Measurements from ENCODE around the gene IL22RA1. TPM values are rescaled to one million over a fixed set of nuclear protein-coding genes. Genes with fewer than 3 reads are reported as not detected.

The IL22RA1 gene
- total RNA-seq, 1 donor from 2014 or later = 0.87 TPM

- Histone ChIP-seq H3K4me3 (no peak overlapping the region), H3K36me3 (no peaks in the 10 kb centered on the region), H3K27me3 (no peaks in the 10 kb centered on the region), H3K27ac (no peak overlapping the region), H3K4me1 (no peaks in the 10 kb centered on the region), H3K9me3 (no peaks in the 10 kb centered on the region)
- DNase-seq (no peak), ATAC-seq (no peak)
- TF ChIP-seq CTCF (IDR thresholded peaks at IDR 0.05) = no peak
- intact Hi-C loops (cut with DNase I) = no loop called here
These were observed 24.1 kb upstream of the IL22RA1 start for GRCh38 chr1:24167008-24167407.

GRCh38 chr1:24165500-24165899, 22.6 kb upstream of the IL22RA1 start:
- intact Hi-C loops (cut with DNase I) = no loop called here
- no peak overlapping the region for H3K27ac ChIP-seq
- no peak for TF ChIP-seq CTCF (IDR thresholded peaks at IDR 0.05)
- no peak for ATAC-seq
- no peaks in the 10 kb centered on the region for H3K9me3 ChIP-seq
- DNase-seq = no peak
- H3K36me3 ChIP-seq = no peaks in the 10 kb centered on the region
- H3K4me1 ChIP-seq = no peaks in the 10 kb centered on the region
- H3K4me3 ChIP-seq = no peak overlapping the region
- no peaks in the 10 kb centered on the region for H3K27me3 ChIP-seq

GRCh38 chr1:24164004-24164403, 21.1 kb upstream of the IL22RA1 start:
- intact Hi-C loops (cut with DNase I) = no loop called here
- DNase-seq (no peak), ATAC-seq (no peak)
- no peak overlapping the region for H3K4me3 ChIP-seq
- no peaks in the 10 kb centered on the region for H3K36me3 ChIP-seq
- no peak for TF ChIP-seq CTCF (IDR thresholded peaks at IDR 0.05)
- H3K9me3 ChIP-seq = no peaks in the 10 kb centered on the region
- no peaks in the 10 kb centered on the region for H3K4me1 ChIP-seq
- H3K27ac ChIP-seq = no peak overlapping the region
- H3K27me3 ChIP-seq = no peaks in the 10 kb centered on the region

- H3K36me3 ChIP-seq = no peaks in the 10 kb centered on the region
- H3K27me3 ChIP-seq = no peaks in the 10 kb centered on the region
- no peak overlapping the region for H3K27ac ChIP-seq
- no peak overlapping the region for H3K4me3 ChIP-seq
- intact Hi-C loops (cut with DNase I) = no loop called here
- no peaks in the 10 kb centered on the region for H3K9me3 ChIP-seq
- DNase-seq = no peak
- ATAC-seq = no peak
- TF ChIP-seq CTCF (IDR thresholded peaks at IDR 0.05) = no peak
- no peaks in the 10 kb centered on the region for H3K4me1 ChIP-seq
These were observed 19.3 kb upstream of the IL22RA1 start for GRCh38 chr1:24162201-24162600.

- H3K27ac ChIP-seq = no peak overlapping the region
- no peak for TF ChIP-seq CTCF (IDR thresholded peaks at IDR 0.05)
- H3K4me1 ChIP-seq = no peaks in the 10 kb centered on the region
- no peak overlapping the region for H3K4me3 ChIP-seq
- intact Hi-C loops (cut with DNase I) = no loop called here
- ATAC-seq = no peak
- H3K36me3 ChIP-seq = no peaks in the 10 kb centered on the region
- H3K9me3 ChIP-seq = no peaks in the 10 kb centered on the region
- DNase-seq = no peak
- H3K27me3 ChIP-seq = no peaks in the 10 kb centered on the region
These were observed 18.3 kb upstream of the IL22RA1 start for GRCh38 chr1:24161270-24161669.

- TF ChIP-seq CTCF (IDR thresholded peaks at IDR 0.05) = no peak
- DNase-seq (no peak), ATAC-seq (no peak)
- H3K4me1 ChIP-seq = no peaks in the 10 kb centered on the region
- no peaks in the 10 kb centered on the region for H3K36me3 ChIP-seq
- H3K9me3 ChIP-seq = no peaks in the 10 kb centered on the region
- H3K4me3 ChIP-seq = no peak overlapping the region
- intact Hi-C loops (cut with DNase I) = no loop called here
- no peaks in the 10 kb centered on the region for H3K27me3 ChIP-seq
- H3K27ac ChIP-seq = no peak overlapping the region
These were observed 16.4 kb upstream of the IL22RA1 start for GRCh38 chr1:24159366-24159765.

Data from upper lobe of right lung (tissue), 1 donor.